T-helper 9 cell (primary cell): ENCODE data around the gene GUCD1.
"Not testable (repeated sequence)": the region's sequence is repeated elsewhere in the genome, so short reads cannot be mapped to it uniquely, and the experiment has no call there.

Experiments used
- DNase-seq: peaks from one replicate; pipeline ENCODE4 v3.0.0-alpha.2; 2020
- total RNA-seq, 2 donors: gene quantifications; one replicate each; lab custom pipeline; 2026; lab: John Stamatoyannopoulos, UW

The GUCD1 gene
- 59.6 to 111 reads per million in 2 donors for total RNA-seq

DNA sequence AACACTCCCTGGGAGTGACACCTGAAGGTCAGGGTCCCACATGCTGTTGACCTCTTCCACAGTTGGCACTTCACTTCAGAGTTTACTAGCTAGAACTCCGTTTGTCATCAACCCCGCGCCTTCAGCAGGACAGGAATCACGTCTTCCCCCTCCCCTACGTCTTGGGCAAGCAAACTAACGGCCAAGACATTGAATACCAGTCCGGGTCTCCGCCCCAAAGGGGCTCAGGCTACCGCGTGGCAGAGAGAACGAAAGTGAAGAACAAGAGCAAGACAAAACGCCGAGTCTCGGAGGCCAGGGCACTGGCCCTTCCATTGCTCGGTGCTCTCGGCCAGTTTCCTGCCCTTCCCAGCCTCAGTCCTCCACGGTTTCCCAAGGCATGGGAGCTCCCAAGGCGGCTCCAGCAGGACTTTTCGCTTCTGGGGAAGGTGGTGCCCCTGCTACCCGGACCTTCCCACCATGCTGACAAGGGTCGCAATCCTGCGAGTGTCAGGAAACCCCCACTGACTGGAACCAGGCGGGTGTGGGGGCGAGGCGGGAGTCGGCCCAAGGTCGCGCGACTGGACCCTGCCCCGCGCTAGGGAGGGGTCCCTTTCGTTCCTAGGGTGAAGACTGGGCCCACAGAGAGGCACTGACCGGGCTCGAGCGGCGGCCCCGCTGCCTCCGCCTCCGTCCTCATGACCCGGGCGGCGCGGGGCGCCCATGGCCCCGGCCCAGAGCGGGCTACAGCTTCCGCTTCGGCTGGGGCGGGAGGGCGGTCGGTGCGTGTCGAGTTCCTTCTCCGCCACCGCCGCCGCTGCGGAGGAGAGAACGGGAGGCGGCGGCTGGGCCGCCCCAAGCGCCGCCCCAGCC is at the start of gene GUCD1:
TSS of gene GUCD1 (minus strand) at position 826 of the 852 bp plus-strand sequence. CDS start at position 679, 147 bp downstream.
- DNase-seq: peak; percentile 8

GRCh38 chr22:24603770-24604629 is 49.1 kb upstream of the GUCD1 start:
- not testable (repeated sequence) for DNase-seq

DNA sequence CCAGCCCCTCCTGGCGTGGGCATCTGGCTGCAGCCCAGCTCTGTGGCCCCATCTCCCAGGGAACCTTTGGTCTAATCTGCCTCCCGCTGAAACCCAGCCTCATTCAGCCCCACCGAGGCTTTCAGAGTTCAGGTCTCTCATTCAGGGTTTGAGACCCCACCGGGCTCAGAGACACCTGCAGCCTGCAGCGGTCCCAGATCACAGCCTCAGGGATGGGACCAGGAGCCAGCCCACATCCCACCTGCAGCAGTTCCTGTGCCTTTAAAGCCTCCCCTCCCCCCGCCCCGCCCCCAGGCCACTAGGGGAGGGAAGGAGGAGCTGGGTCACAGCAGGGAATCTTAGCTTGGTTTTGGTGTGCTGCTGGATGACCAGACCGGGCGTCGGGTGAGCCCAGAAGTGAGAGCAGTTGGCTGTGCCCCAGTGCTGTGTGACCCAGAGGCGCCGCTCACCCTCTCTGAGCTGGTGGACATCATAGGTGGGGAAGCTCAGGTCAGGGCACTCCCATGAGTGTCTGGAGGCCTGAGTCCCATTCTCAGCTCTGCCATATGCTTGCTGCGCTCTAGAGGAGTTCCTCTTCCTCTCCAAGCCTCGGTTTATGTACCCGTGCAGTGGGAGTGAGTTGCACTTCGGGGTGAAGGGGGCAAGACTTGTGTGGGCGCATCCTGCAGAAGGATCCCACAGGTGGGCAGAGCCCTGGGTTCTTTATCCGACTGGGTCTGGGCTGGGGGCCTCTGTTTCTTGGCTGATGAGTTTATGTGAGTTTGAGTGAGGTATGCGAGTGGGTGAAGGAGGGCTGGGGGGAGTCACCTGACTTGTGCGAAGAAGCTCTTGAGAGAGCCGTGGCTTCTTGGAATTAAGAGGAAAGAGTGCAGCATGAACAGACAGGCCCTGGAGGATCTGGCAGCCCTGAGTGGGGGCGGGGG is 48.2 kb upstream of the GUCD1 start, which contains the start of gene GGT1:
TSS of gene GGT1 (plus strand) at position 347 of the 923 bp plus-strand sequence. CDS start 7,889 bp downstream, outside the sequence.
- not testable (repeated sequence) for DNase-seq

DNA sequence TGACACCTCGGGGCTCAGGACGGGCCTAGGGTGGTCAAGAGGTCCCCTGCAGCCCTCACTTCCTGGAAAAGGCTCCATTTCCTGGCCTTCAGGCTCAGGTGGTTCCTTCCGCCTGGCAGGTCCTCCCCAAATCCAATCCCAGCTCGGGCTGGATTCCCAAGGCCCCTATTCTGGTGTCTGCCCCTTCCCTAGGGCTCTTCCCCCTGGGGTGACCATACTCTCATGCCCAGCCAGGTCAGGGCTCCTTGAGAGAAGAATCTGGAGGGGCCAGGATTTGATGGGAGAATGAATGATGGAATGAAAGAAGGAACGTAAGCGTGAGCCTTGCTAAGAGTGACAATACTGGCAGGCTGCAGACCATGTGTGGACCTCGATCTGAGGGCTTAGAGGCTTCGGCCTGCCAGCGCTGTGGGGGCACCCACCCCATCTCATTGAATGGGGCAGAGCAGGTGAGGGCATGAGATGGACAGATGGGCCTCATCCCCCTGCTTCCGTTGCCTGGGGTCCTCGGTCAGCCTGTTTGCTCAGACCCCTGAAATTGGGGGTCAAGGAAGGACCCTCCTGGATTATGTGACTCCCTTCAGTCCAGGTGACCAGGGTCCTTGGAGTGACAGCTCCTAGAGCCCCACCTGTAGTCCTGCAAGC is 47.3 kb upstream of the GUCD1 start:
- DNase-seq: not testable (repeated sequence)

DNA sequence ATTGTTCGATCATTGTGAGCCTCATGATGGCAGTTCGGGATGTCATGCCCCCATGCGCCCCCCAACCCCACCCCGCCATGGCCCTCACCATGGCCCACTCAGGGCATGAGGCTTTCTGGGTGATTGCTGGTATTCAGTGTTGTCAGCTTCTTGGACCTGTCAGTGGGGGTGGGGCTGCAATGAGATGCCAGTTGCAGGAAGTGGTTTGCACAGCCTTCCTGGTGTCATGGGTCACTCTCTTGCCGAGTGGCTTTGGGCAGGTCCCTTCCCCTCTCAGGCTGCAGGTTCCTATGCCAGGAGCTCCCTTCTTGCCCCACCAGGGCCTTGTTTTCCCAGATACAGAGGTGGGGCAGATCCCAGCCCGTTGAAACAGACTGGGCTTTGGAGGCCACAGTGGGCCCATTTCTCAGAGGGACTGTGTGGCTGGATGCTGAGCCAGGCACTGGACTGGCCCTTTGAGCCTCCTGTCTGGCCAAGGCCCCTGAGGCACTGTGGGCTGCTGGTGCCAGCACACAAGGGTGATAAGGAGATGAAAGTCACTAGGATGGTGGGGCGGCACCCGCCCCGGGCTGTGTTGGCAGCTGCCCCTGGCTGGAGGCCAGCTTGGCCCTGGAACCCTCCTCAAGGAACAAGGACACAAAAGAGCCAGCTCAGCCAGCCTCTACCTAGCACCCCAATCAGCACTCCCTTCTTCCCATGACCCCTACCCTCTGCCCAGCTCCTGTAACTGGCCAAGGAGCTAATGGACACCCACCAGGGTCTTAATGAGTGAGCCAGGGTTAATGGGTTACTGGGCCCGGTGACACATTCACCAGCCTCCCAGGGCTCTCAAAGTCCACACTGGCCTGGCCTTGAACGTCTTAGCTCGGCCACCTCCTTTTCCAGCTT is 46.5 kb upstream of the GUCD1 start:
- DNase-seq: no peak

DNA sequence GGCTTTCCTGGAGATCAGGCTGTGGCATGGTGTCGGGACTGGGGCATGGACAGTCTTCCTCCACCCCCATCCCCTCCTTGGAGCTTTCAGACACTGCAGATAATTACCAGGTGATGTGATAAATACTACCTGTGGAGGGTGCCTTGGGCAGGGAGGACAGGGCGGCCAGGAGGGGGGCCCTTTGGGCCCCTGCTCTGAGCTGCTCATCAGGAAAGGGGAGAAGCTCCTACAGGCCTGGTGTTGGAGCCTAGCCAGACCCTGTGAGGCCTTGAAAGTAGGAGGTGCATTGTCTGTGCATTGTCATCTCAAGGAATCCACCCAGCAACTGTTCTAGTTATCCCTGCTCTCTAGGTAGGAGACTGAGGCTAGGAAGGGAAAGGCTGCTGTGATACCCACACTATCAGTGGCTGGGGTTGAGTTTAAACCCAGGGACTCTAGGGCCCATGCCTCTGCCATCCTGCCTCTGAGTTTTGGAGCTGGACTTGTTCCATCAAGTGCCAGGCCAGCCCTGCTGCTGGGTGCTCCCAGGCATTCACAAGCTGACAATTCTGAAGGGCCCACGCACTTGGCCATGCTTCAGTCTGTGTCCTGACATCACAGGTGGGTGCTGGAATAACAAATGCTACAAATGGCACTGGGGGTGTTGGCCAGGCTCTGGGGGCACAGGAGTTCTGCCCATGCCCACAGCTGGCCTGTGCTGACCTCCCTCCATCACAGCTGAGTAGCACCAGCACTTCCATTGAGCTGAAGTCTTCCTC is 45.2 kb upstream of the GUCD1 start:
- not testable (repeated sequence) for DNase-seq

- no peak for DNase-seq
Measured at GRCh38 chr22:24599514-24599913, 44.6 kb upstream of the GUCD1 start.

DNA sequence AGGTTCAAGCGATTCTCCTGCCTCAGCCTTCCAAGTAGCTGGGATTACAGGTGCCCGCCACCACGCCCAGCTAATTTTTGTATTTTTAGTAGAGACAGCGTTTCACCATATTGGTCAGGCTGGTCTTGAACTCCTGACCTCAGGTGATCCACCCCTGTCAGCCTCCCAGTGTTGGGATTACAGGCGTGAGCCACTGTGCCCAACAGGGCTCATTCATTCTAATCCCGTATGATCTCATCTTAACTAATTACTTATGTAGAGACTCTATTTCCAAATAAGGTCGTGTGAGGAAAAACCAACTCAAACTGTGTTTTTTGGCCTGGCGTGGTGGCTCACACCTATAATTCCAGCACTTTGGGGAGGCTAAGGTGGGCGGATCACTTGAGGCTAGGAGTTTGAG is 42.1 kb upstream of the GUCD1 start:
- not testable (repeated sequence) for DNase-seq

- no peak for DNase-seq
Measured at GRCh38 chr22:24595863-24596262, 40.9 kb upstream of the GUCD1 start.

GRCh38 chr22:24595228-24595627 is 40.3 kb upstream of the GUCD1 start:
- no peak for DNase-seq

- DNase-seq: no peak
Measured at GRCh38 chr22:24594569-24595120, 39.7 kb upstream of the GUCD1 start.

DNA sequence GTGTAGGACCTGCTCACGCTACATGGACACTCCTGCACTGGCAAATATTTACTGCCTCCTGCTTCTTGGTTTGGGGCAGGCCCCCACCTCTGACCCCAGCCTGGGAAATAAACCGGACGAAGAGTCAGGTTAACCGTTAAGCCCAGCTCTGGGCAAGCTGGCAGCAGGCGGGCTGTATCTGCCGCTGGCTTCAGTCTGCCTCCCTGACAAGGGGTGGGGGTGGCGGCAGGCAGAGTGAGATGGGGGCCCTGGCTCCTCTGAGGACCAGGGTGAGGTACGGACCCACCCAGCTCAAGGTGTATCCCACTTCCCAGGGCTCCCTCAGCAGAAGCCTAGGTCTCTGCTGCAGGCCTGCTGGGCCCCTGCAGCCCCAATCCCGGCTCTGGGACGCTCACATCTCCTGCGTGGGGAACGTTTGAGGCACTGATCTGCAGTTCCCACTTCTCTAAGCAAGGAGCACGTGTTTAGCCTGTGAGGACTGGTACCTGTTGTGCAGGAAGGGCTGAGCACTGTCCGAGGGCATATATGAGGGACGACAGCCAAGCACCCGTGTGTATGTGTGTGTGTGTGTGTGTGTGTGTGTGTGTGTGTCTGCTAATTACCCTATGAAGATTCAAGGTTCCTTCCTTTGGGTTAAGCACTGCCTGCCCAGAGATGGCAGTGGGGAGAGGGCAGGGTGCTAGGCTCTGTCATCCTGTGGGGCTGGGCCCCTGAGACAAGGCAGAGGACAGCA is 39.1 kb upstream of the GUCD1 start:
- no peak for DNase-seq

DNA sequence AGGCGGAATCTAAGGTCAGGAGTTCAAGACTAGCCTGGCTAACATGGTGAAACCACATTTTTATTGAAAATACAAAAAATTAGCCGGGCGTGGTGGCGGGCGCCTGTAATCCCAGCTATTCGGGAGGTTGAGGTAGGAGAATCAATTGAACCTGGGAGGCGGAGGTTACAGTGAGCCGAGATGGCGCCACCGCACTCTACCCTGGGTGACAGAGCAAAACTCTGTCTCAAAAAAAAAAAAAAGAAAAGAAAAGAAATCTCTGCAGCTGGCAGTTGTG is 38.6 kb upstream of the GUCD1 start:
- not testable (repeated sequence) for DNase-seq

DNA sequence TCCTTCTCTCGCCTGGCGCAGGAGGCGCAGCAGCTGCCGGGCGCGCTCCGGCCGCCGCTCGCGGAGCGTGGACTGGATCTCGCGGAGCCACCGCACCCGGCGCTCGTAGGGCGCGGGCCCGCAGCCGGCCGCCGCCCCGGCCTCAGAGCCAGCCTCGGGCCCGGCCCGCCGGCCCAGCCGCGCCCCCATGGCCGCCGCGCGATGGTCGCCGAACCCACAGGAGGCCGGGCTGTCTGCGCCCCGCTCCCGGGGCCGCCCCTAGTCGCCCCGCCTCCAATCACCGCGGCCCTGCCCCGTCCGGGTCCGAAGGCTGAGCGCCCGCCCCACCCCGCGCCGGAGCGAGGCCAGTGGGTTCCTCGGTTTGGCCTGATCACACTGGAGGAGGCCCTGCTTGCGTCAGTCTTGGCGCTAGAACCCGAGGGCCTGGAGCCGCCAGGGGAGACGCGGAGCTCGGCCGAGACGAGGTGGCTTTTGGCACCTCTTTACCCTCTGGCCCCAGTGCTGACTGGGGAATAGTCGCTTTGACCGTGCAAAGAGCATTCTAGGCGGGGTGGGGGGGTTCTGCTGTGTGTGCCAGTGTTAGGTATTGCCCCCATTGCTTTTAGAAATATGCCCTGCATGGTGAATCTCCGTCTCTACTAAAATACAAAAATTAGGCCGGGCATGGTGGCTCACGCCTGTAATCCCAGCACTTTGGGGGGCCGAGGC is 38.1 kb upstream of the GUCD1 start, which contains the start of gene LRRC75B:
TSS of gene LRRC75B (minus strand) at position 223 of the 708 bp plus-strand sequence. CDS start at position 189, 34 bp downstream.
- DNase-seq: no peak

DNA sequence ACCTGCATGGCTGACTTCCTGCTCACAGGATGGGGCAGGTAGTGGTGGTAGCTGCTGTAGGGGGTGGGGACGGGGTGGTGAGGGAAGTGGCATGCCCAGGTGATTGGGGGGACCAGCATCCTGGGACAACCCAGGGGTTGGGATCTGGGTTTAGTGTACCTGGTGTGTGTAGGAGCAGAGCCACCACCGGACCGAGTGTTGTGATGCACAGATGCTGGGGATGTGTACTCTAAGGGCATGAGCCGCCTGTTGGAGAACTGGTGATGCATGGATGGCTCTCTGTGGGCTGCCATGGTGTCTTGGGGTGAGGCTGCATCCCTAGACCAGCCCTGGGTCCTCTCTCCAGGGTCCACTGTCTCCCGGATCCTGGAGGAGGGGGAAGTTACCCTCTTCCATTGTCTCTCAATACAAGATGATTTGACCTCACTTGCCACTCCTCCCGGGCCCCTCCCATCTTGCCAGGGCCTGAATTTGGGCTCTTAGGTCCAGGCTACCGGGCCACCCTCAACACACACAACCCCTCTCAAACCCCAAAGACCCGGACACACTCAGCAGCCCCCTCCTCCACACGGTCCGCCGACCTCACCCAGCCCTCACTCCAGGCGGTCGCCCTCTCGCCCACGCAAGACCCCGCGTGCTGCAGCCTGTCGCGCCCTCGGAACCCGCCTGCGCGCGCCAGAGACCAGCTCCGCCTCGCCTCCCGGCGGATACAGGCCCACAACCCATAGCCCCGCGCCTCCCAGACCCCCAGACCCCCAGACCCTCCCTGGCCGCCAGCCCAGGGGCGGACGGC is 37.3 kb upstream of the GUCD1 start:
- no peak for DNase-seq

DNA sequence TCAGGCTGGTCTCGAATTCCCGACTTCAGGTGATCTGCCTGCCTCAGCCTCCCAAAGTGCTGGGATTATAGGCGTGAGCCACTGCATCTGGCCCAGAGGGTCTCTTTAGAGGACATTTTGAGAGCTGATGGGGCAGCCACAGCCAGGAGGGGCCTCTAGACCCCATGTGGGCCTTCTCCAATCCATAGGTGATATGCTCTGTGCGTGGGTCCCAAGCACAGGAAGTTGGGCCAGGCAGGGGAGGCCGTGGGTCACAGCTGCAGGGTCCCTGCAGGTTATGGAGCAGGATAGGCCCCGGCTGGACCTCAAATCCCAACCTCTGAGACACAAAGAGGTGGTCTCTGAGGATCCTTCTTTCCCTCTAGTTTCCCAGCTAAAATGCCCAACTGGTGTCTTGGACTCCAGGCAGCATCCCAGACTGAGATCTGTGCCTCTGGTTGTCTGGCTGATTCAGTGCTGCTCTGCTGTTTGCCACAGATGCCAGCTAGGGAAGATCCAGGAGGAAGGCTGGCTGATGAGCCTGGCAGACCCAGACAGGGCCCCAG is 36.4 kb upstream of the GUCD1 start:
- no peak for DNase-seq

DNA sequence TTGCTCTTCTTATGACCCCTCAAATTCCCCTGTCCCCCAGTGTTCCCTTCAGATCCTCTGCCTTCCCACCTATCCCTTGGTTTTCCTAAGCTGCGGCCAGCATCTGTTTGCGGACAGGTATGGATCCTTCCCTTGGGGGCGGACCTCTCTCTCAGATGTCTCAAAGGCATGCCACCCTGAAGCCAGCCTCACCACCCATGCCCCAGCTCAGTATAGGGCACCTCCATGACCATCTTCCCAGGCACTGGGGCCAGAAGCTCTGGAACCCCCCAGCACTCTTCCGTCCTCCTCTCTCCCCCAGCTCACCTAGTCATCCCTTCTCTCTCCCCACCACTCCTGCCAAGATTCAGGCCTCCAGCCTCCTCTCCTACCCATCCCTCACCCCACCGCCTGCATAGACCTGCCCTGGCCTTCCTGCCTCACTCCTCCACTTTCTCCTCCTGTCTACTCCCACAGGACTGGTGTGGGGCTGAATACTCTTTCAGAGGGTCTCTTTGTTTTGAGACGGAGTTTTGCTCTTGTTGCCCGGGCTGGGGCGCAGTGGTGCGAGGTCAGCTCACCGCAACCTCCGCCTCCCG is 35.7 kb upstream of the GUCD1 start:
- no peak for DNase-seq
